Neural progenitor cell (in vitro differentiated cells): Measurements from ENCODE around the gene MUC6. TPM values are rescaled to one million over a fixed set of nuclear protein-coding genes. Genes with fewer than 3 reads are reported as not detected.

Experiments
- DNase-seq: peaks from one replicate; pipeline ENCODE4 v3.0.0-alpha.2; 2016; ENCODE audit warnings: low spot score
- H2AFZ ChIP-seq: fragments of 200-600 bp; sonication (generic); replicated peaks from 2 replicates; pipeline ENCODE4 v1.6.1; 2016; ENCODE audit warnings: antibody characterized with exemption
- H3F3A ChIP-seq: fragments of 200-600 bp; sonication (generic); 2 replicates; pipeline ENCODE4 v1.6.1; 2016; ENCODE audit warnings: antibody characterized with exemption, low read depth
- H3K27ac ChIP-seq: fragments of 200-600 bp; sonication (generic); 2 replicates; pipeline ENCODE4 v1.5.1; 2016; ENCODE audit warnings: mild to moderate bottlenecking
- H3K27me3 ChIP-seq: fragments of 200-600 bp; sonication (generic); 2 replicates; pipeline ENCODE4 v1.6.1; 2016; ENCODE audit warnings: mild to moderate bottlenecking, moderate library complexity
- H3K36me3 ChIP-seq: fragments of 200-600 bp; sonication (generic); 2 replicates; pipeline ENCODE4 v1.5.1; 2016
- H3K4me1 ChIP-seq: fragments of 200-600 bp; sonication (generic); 2 replicates; pipeline ENCODE4 v1.6.1; 2016; ENCODE audit warnings: mixed run types
- H3K4me2 ChIP-seq: fragments of 200-600 bp; sonication (generic); 2 replicates; pipeline ENCODE4 v1.6.1; 2016
- H3K4me3 ChIP-seq: fragments of 200-600 bp; sonication (generic); 2 replicates; pipeline ENCODE4 v1.5.1; 2016
- H3K79me2 ChIP-seq: fragments of 200-600 bp; sonication (generic); 2 replicates; pipeline ENCODE4 v1.6.1; 2016; ENCODE audit warnings: low read depth
- H3K9ac ChIP-seq: fragments of 200-600 bp; sonication (generic); 2 replicates; pipeline ENCODE4 v1.6.1; 2016
- H3K9me3 ChIP-seq: fragments of 200-600 bp; sonication (generic); 2 replicates; pipeline ENCODE4 v1.5.1; 2016; ENCODE audit warnings: low read depth
- H4K20me1 ChIP-seq: fragments of 200-600 bp; sonication (generic); 2 replicates; pipeline ENCODE4 v1.6.1; 2016; ENCODE audit warnings: low read depth
- H3K27ac Mint-ChIP-seq: 3 replicates; pipeline ENCODE4 v1.8.0; 2021; ENCODE audit warnings: mixed read lengths
- H3K27me3 Mint-ChIP-seq: 2 replicates; pipeline ENCODE4 v1.8.0; 2022; ENCODE audit warnings: low read depth, mild to moderate bottlenecking, inconsistent platforms, moderate library complexity, mixed read lengths; ENCODE audit not compliant: insufficient read depth
- H3K36me3 Mint-ChIP-seq: 3 replicates; pipeline ENCODE4 v1.8.0; 2021; ENCODE audit warnings: mixed read lengths
- H3K4me1 Mint-ChIP-seq: 3 replicates; pipeline ENCODE4 v1.8.0; 2021; ENCODE audit warnings: mixed read lengths
- H3K4me3 Mint-ChIP-seq: 3 replicates; pipeline ENCODE4 v1.8.0; 2021; ENCODE audit warnings: mild to moderate bottlenecking, moderate library complexity, mixed read lengths
- H3K9me3 Mint-ChIP-seq: 3 replicates; pipeline ENCODE4 v1.8.0; 2020; ENCODE audit warnings: mixed read lengths
- EZH2 ChIP-seq: fragments of 200-600 bp; sonication (generic); IDR thresholded peaks from 2 replicates; pipeline ENCODE4 v1.6.1; 2017; ENCODE audit warnings: antibody characterized with exemption, mild to moderate bottlenecking, moderate library complexity
- EZH2phosphoT487 ChIP-seq: fragments of 200-600 bp; sonication (generic); IDR thresholded peaks from 2 replicates; pipeline ENCODE4 v1.6.1; 2017; ENCODE audit warnings: antibody characterized with exemption
- total RNA-seq: library from RNA; depleted of rRNA; stranded (reverse); fragments of >200 nt; gene quantifications from 2 replicates; pipeline ENCODE4 v1.2.3, GENCODE V29; 2015; ENCODE audit warnings: low replicate concordance
- TF ChIP-seq, protein P1 (sequence below): fragments of 200-600 bp; sonication (generic); IDR thresholded peaks from 2 replicates; pipeline ENCODE4 v1.5.1; 2017; ENCODE audit warnings: antibody characterized with exemption, mild to moderate bottlenecking

Gene MUC6
- total RNA-seq, 1 donor from 2014 or later = not detected

DNA sequence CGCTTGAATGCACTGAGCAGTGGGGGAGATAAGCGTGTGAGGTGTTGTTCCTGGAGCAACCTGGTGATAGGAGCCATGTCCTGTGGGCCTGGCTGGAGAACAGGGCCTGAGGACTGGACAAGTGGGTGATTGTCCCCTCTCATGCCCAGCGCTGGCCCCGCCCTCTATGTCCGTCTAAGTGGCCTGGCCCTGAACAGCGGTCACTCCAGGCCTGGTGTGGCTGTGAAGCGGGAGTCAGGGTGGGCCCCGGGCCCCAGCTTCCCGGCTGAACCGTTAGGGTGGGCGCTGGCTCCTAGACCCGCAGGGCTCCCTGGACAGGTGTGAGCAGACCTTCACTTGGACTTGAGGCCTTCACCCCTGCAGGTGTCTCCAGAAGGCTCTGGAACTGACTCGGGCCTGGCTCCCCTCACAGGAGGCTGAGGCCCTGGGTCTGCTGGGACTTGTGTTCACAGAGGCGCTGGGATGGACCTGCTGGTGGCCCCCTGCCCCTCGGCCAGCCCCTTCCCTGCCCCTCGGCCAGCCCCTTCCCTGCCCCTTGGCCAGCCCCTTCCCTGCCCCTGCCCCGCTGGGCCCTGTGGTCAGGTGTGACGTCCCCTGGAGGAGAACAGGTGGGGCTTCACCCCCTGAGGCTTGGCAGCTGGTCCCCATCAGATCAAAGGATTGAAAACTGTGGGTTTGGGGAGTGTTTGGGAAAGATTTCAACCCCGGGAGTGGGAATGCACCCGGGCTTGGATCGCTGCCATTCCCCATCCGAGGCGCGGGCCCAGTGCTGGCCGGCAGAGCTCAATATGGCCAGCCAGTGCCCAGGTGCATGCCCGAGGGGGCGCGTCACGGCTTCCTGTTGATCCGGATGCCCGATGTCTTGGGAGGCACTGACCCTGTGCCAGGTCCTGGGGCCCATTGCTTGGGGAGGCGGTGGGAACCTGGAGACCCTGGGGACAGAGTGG lies 3.2 kb upstream of the MUC6 start:
- no peaks in the 10 kb centered on the region for H3F3A ChIP-seq
- Mint-ChIP-seq H3K4me1 (no peaks in the 10 kb centered on the region), H3K27ac (no peak overlapping the region), H3K27me3 (no peaks in the 10 kb centered on the region), H3K9me3 (no peaks in the 10 kb centered on the region), H3K36me3 (no peaks in the 10 kb centered on the region), H3K4me3 (no peak overlapping the region)
- no peak overlapping the region for H2AFZ ChIP-seq
- H3K9me3 ChIP-seq = no peaks in the 10 kb centered on the region
- no peak overlapping the region for H3K4me2 ChIP-seq
- TF ChIP-seq EZH2phosphoT487 (no peak), EZH2 (no peak)
- TF ChIP-seq, protein P1, sequence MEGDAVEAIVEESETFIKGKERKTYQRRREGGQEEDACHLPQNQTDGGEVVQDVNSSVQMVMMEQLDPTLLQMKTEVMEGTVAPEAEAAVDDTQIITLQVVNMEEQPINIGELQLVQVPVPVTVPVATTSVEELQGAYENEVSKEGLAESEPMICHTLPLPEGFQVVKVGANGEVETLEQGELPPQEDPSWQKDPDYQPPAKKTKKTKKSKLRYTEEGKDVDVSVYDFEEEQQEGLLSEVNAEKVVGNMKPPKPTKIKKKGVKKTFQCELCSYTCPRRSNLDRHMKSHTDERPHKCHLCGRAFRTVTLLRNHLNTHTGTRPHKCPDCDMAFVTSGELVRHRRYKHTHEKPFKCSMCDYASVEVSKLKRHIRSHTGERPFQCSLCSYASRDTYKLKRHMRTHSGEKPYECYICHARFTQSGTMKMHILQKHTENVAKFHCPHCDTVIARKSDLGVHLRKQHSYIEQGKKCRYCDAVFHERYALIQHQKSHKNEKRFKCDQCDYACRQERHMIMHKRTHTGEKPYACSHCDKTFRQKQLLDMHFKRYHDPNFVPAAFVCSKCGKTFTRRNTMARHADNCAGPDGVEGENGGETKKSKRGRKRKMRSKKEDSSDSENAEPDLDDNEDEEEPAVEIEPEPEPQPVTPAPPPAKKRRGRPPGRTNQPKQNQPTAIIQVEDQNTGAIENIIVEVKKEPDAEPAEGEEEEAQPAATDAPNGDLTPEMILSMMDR = no peak
- H3K36me3 ChIP-seq = no peaks in the 10 kb centered on the region
- no peaks in the 10 kb centered on the region for H3K27me3 ChIP-seq
- H3K9ac ChIP-seq = no peak overlapping the region
- no peak for DNase-seq
- no peaks in the 10 kb centered on the region for H3K79me2 ChIP-seq
- H3K4me1 ChIP-seq = peaks cover 5% of the 10 kb centered on the region
- H4K20me1 ChIP-seq = no peaks in the 10 kb centered on the region
- H3K27ac ChIP-seq = no peak overlapping the region
- no peak overlapping the region for H3K4me3 ChIP-seq

DNA sequence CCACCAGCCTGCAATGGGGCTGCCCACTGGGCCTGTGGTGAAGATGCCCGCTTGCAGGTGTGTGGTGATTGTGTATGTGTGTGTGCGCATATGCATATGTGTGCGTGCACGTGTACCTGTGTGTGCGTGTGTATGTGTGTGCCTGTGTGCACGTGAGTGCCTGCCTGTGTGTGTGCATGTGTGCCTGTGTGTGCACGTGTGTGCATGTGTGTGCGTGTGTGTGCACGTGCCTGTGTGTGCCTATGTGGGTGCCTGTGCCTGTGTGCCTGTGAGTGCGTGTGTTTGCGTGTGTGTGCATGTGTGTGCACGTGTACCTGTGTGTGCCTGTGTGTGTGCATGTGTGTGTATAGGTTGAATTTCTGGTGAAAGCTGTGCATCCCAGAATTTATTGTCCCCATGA lies 2.4 kb upstream of the MUC6 start:
- Mint-ChIP-seq H3K4me3 (peak overlapping the region; percentile 19), H3K27me3 (no peaks in the 10 kb centered on the region), H3K9me3 (no peaks in the 10 kb centered on the region), H3K27ac (no peak overlapping the region), H3K36me3 (no peaks in the 10 kb centered on the region), H3K4me1 (no peaks in the 10 kb centered on the region)
- Histone ChIP-seq H3K9ac (no peak overlapping the region), H3K4me3 (no peak overlapping the region), H3F3A (no peaks in the 10 kb centered on the region), H3K27ac (no peak overlapping the region), H3K36me3 (no peaks in the 10 kb centered on the region), H3K9me3 (no peaks in the 10 kb centered on the region), H2AFZ (no peak overlapping the region), H3K27me3 (no peaks in the 10 kb centered on the region), H3K79me2 (no peaks in the 10 kb centered on the region), H3K4me1 (peaks cover 12% of the 10 kb centered on the region), H3K4me2 (no peak overlapping the region), H4K20me1 (no peaks in the 10 kb centered on the region)
- no peak for DNase-seq
- TF ChIP-seq, protein P1 = no peak
- TF ChIP-seq EZH2phosphoT487 = no peak
- no peak for TF ChIP-seq EZH2

DNA sequence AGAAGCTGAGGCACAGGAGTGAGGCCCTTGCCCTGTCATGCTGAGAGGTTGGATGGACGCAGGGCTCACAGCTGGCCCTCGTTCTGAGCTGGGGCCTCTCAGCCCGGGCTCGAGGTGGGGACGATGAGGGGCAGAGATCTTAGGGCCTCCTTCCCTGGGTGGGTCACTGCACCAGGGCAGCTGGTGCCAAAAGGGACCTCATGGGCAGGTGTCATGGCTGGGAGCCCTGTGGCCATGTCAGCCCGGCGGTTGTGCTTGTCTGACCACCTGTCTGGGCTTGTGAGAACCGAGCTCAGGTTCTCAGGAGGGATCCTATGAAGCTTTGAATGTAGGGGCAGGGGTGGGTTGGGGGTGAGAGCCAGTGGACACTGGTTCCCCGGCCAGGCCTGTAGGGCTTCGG lies 1.8 kb upstream of the MUC6 start:
- Histone ChIP-seq H3K79me2 (no peaks in the 10 kb centered on the region), H2AFZ (no peak overlapping the region), H3K4me3 (no peak overlapping the region), H3K9me3 (no peaks in the 10 kb centered on the region), H3F3A (no peaks in the 10 kb centered on the region), H3K36me3 (no peaks in the 10 kb centered on the region), H3K27me3 (no peaks in the 10 kb centered on the region), H4K20me1 (no peaks in the 10 kb centered on the region), H3K27ac (no peak overlapping the region), H3K4me1 (peaks cover 12% of the 10 kb centered on the region), H3K4me2 (no peak overlapping the region), H3K9ac (no peak overlapping the region)
- no peak for TF ChIP-seq EZH2
- TF ChIP-seq EZH2phosphoT487 = no peak
- TF ChIP-seq, protein P1 = no peak
- no peak for DNase-seq
- Mint-ChIP-seq H3K36me3 (no peaks in the 10 kb centered on the region), H3K9me3 (no peaks in the 10 kb centered on the region), H3K4me1 (no peaks in the 10 kb centered on the region), H3K27me3 (no peaks in the 10 kb centered on the region), H3K4me3 (no peak overlapping the region), H3K27ac (no peak overlapping the region)
